SHP77 treated with DMSO at 0.1 percent for 48 hours (cell line): ENCODE data around the gene OR10H2.
"Not testable (repeated sequence)": the region's sequence is repeated elsewhere in the genome, so short reads cannot be mapped to it uniquely, and the experiment has no call there.

Experiments used
- DNase-seq: peaks from one replicate; lab custom pipeline; 2025; lab: John Stamatoyannopoulos, UW

Gene OR10H2

DNA sequence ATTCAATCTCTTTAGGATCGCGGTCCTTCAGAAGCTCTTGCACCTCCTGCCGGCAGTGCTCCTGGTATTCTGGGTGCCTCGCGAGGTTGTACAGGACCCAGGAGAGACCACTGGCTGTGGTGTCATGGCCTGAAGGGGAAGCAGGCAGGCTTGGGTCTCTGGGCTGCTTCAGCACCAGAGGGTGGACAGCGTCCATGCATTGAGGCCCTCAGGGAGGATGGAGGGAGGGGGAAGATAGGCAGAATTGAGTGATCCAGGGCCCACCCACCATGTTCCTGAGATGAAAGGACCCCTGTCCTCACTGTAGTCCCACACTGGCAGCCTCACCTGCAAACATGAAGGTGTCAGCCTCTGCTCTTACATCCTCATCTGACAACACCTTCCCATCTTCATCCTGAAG lies 41.8 kb downstream of the OR10H2 start:
- DNase-seq = no peak

- not testable (repeated sequence) for DNase-seq
Observed at GRCh38 chr19:15774159-15774558, 46.3 kb downstream of the OR10H2 start.

- DNase-seq = no peak
Observed at GRCh38 chr19:15775249-15775648, 47.4 kb downstream of the OR10H2 start.

- no peak for DNase-seq
Observed at GRCh38 chr19:15776264-15776663, 48.4 kb downstream of the OR10H2 start.

DNA sequence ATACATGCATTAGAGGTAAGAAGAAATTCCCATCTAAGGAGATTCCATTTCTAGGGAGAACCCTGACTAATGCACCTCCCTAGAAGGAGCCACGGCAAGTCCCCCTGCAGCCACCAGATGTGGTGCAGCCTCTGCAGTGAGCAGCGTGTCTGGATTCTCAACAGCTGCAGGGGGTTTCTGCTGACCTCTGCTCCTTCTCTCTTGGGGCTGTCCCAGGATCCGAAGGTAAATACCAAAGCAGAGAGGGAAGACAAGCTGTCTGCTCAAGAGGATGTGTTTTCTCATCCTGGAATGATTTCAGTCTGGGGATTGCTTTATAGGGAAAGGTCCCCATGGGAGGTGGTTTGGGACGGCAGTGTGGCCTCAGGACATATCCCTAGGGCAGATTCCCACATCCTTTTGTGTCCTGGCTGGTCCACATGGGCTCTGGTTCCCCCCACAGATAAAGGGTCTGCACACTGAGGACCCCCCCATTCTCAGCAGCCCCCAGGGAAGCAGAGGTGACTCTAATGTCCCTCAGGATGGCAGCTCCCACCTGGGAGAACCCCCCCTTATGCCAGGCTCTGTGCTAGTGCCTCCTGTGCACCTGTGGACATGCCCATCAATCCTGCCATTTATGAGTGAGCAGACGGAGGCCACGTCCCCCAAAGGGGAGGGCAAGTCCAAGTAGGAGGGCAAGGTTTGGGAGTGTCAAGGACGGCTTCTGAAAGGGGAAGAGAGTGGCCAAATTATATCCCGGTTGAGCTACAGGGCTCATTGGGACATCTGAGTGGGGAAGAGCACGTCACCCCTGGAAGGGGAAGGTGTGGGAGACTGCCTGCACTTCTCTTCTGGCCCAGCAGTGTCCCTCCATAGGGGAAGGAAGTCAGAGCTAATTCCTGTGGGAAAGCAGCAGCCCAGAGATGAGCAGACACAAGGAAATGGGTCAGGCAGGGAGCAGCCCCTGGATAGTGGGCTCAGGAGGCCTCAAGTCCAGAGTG lies 49.5 kb downstream of the OR10H2 start:
- DNase-seq = no peak
